H9 (cell line): ENCODE results near the gene S100A2. TPM values are rescaled to one million over a fixed set of nuclear protein-coding genes. Genes with fewer than 3 reads are reported as not detected.
"Not testable (repeated sequence)": the region's sequence is repeated elsewhere in the genome, so short reads cannot be mapped to it uniquely, and the experiment has no call there.

Experiments
- DNase-seq: peaks from one replicate; pipeline ENCODE4 v3.0.0-alpha.2; 2017
- H2AFZ ChIP-seq: one replicate; pipeline ENCODE4 v1.6.1; 2013; ENCODE audit warnings: mild to moderate bottlenecking, low read length, control low read depth, moderate library complexity
- H2AK5ac ChIP-seq: 2 replicates; pipeline ENCODE4 v1.6.1; 2013; ENCODE audit warnings: low read length, control low read depth, mixed read lengths; ENCODE audit not compliant: insufficient read length
- H2BK120ac ChIP-seq: one replicate; pipeline ENCODE4 v1.6.1; 2013; ENCODE audit warnings: low read depth, mild to moderate bottlenecking, low read length, control low read depth, inconsistent platforms; ENCODE audit not compliant: poor library complexity, severe bottlenecking
- H2BK12ac ChIP-seq: 2 replicates; pipeline ENCODE4 v1.6.1; 2013; ENCODE audit warnings: low read length, control low read depth, mixed read lengths, low read depth; ENCODE audit not compliant: insufficient read length
- H2BK15ac ChIP-seq: 2 replicates; pipeline ENCODE4 v1.6.1; 2013; ENCODE audit warnings: low read depth, low read length, control low read depth
- H2BK20ac ChIP-seq: one replicate; pipeline ENCODE4 v1.6.1; 2013; ENCODE audit warnings: low read depth, mild to moderate bottlenecking, low read length, control low read depth, inconsistent platforms; ENCODE audit not compliant: poor library complexity, severe bottlenecking
- H2BK5ac ChIP-seq: 2 replicates; pipeline ENCODE4 v1.6.1; 2013; ENCODE audit warnings: low read length, control low read depth, mixed read lengths; ENCODE audit not compliant: insufficient read length
- H3K14ac ChIP-seq: 2 replicates; pipeline ENCODE4 v1.6.1; 2013; ENCODE audit warnings: low read length, control low read depth; ENCODE audit not compliant: insufficient read depth
- H3K18ac ChIP-seq: 2 replicates; pipeline ENCODE4 v1.6.1; 2013; ENCODE audit warnings: low read depth, mild to moderate bottlenecking, mixed read lengths, low read length, control low read depth; ENCODE audit not compliant: insufficient read length
- H3K23ac ChIP-seq: 2 replicates; pipeline ENCODE4 v1.6.1; 2013; ENCODE audit warnings: low read length, control low read depth, mixed read lengths, low read depth; ENCODE audit not compliant: insufficient read length
- H3K23me2 ChIP-seq: 2 replicates; pipeline ENCODE4 v1.6.1; 2013; ENCODE audit warnings: low read depth, mild to moderate bottlenecking, mixed read lengths, low read length, control low read depth; ENCODE audit not compliant: insufficient read length, poor library complexity, severe bottlenecking
- H3K27ac ChIP-seq: 2 replicates; pipeline ENCODE4 v1.5.1; 2013; ENCODE audit warnings: low read length, control low read depth, mixed read lengths, low read depth; ENCODE audit not compliant: insufficient read length
- H3K27me3 ChIP-seq: 2 replicates; pipeline ENCODE4 v1.6.1; 2013; ENCODE audit warnings: low read length, control low read depth, inconsistent platforms; ENCODE audit not compliant: insufficient read depth
- H3K4ac ChIP-seq: 2 replicates; pipeline ENCODE4 v1.6.1; 2013; ENCODE audit warnings: low read depth, mild to moderate bottlenecking, control low read depth, inconsistent platforms, low read length, moderate library complexity
- H3K4me1 ChIP-seq: 2 replicates; pipeline ENCODE4 v1.6.1; 2013; ENCODE audit warnings: low read length, control low read depth, inconsistent platforms; ENCODE audit not compliant: insufficient read depth
- H3K4me2 ChIP-seq: 2 replicates; pipeline ENCODE4 v1.6.1; 2013; ENCODE audit warnings: low read length, control low read depth, mixed read lengths; ENCODE audit not compliant: insufficient read length, insufficient read depth
- H3K56ac ChIP-seq: 2 replicates; pipeline ENCODE4 v1.6.1; 2013; ENCODE audit warnings: low read depth, mild to moderate bottlenecking, mixed read lengths, low read length, control low read depth; ENCODE audit not compliant: insufficient read length
- H3K79me1 ChIP-seq: 2 replicates; pipeline ENCODE4 v1.6.1; 2013; ENCODE audit warnings: low read depth, mild to moderate bottlenecking, moderate library complexity, low read length, control low read depth, inconsistent platforms; ENCODE audit not compliant: insufficient read depth, poor library complexity, severe bottlenecking
- H3K79me2 ChIP-seq: 2 replicates; pipeline ENCODE4 v1.6.1; 2013; ENCODE audit warnings: low read length, control low read depth, inconsistent platforms; ENCODE audit not compliant: insufficient read depth
- H3K9ac ChIP-seq: 2 replicates; pipeline ENCODE4 v1.6.1; 2013; ENCODE audit warnings: low read length, control low read depth, mixed read lengths; ENCODE audit not compliant: insufficient read length; ENCODE audit errors: extremely low read depth
- H3K9me3 ChIP-seq: one replicate; pipeline ENCODE4 v1.6.1; 2013; ENCODE audit warnings: low read depth, low read length, inconsistent platforms; ENCODE audit not compliant: control insufficient read depth
- H3T11ph ChIP-seq: one replicate; pipeline ENCODE4 v1.6.1; 2013; ENCODE audit warnings: mild to moderate bottlenecking, low read length, control low read depth, inconsistent platforms
- H4K20me1 ChIP-seq: one replicate; pipeline ENCODE4 v1.6.1; 2013; ENCODE audit not compliant: control insufficient read depth, insufficient read length, insufficient read depth
- H4K5ac ChIP-seq: 2 replicates; pipeline ENCODE4 v1.6.1; 2013; ENCODE audit warnings: low read depth, mild to moderate bottlenecking, mixed read lengths, low read length, control low read depth; ENCODE audit not compliant: insufficient read length
- H4K8ac ChIP-seq: replicated peaks from 2 replicates; pipeline ENCODE4 v1.6.1; 2013; ENCODE audit warnings: low read length, control low read depth, mixed read lengths, low read depth; ENCODE audit not compliant: insufficient read length
- H4K91ac ChIP-seq: 2 replicates; pipeline ENCODE4 v1.6.1; 2013; ENCODE audit warnings: low read depth, mild to moderate bottlenecking, moderate library complexity, mixed read lengths, low read length, control low read depth; ENCODE audit not compliant: insufficient read length
- H3K27ac Mint-ChIP-seq, 3 experiments: 2 replicates in 2 of 3; 3 replicates in 1 of 3; pipeline ENCODE4 v1.8.0; 2020 to 2021; ENCODE audit warnings: mixed read lengths in 3 of 3, mild to moderate bottlenecking in 1 of 3, moderate library complexity in 1 of 3
- H3K27me3 Mint-ChIP-seq: 2 replicates; pipeline ENCODE4 v1.8.0; 2021; ENCODE audit warnings: low read depth, mild to moderate bottlenecking, moderate library complexity, mixed read lengths
- H3K36me3 Mint-ChIP-seq, 3 experiments: 2 replicates in 2 of 3; 3 replicates in 1 of 3; pipeline ENCODE4 v1.8.0; 2020 to 2021; ENCODE audit warnings: low read depth in 3 of 3, mixed read lengths in 3 of 3; ENCODE audit not compliant: insufficient read depth in 1 of 3
- H3K4me1 Mint-ChIP-seq, 2 experiments: 2 replicates each; pipeline ENCODE4 v1.8.0; 2020; ENCODE audit warnings: mixed read lengths in 2 of 2
- H3K4me3 Mint-ChIP-seq, 2 experiments: 2 replicates in 1 of 2; 3 replicates in 1 of 2; pipeline ENCODE4 v1.8.0; 2020 to 2021; ENCODE audit warnings: mild to moderate bottlenecking in 2 of 2, mixed read lengths in 2 of 2, moderate library complexity in 1 of 2
- H3K9me3 Mint-ChIP-seq, 2 experiments: 2 replicates in 1 of 2; 3 replicates in 1 of 2; pipeline ENCODE4 v1.8.0; 2020; ENCODE audit warnings: mild to moderate bottlenecking in 2 of 2, mixed read lengths in 2 of 2, moderate library complexity in 1 of 2
- WGBS: extraction: QIAGEN DNeasy Blood & Tissue Kit; methylation state at CpG from one replicate; pipeline ENCODE4 v1.1.7; 2013; ENCODE audit warnings: missing lambda C conversion rate, low lambda C conversion rate, mixed read lengths; ENCODE audit not compliant: insufficient read length; ENCODE audit errors: extremely low coverage; 5-methylcytosine and 5-hydroxymethylcytosine counted together
- total RNA-seq: library from RNA; stranded (reverse); gene quantifications from 2 replicates; pipeline ENCODE4 v1.2.1, GENCODE V29; 2021
- TF ChIP-seq, protein P1 (sequence below): fragments of 200-600 bp; sonication (generic); conservative IDR thresholded peaks from 3 replicates; pipeline ENCODE4 v1.8.0; 2021; ENCODE audit warnings: antibody characterized with exemption, mild to moderate bottlenecking

Gene S100A2
- total RNA-seq, 1 experiment from 2014 or later = 0.57 TPM

GRCh38 chr1:153520818-153521476 lies 44.7 kb downstream of the S100A2 start:
- Histone ChIP-seq H4K8ac (no peak overlapping the region), H4K5ac (no peak overlapping the region), H3K4me2 (no peak overlapping the region), H2BK5ac (no peak overlapping the region), H3K4ac (no peak overlapping the region), H3K23me2 (no peaks in the 10 kb centered on the region), H4K20me1 (no peaks in the 10 kb centered on the region), H2BK20ac (no peak overlapping the region), H3K79me2 (no peaks in the 10 kb centered on the region), H3K27me3 (no peaks in the 10 kb centered on the region; the same call in 1 of the 2 replicates), H3K14ac (no peak overlapping the region), H3K79me1 (no peaks in the 10 kb centered on the region), H2AK5ac (no peak overlapping the region), H4K91ac (no peak overlapping the region), H3K27ac (no peak overlapping the region), H3K4me1 (peaks cover 10% of the 10 kb centered on the region; the same call in 1 of the 2 replicates), H2AFZ (no peak overlapping the region), H3K18ac (no peak overlapping the region), H3T11ph (no peak overlapping the region), H3K23ac (no peak overlapping the region), H2BK15ac (no peak overlapping the region), H2BK120ac (no peak overlapping the region), H3K56ac (no peak overlapping the region), H3K9ac (no peak overlapping the region), H2BK12ac (no peak overlapping the region), H3K9me3 (no peaks in the 10 kb centered on the region)
- Mint-ChIP-seq H3K4me3 (no peak overlapping the region), H3K9me3 (peaks cover 2 to 3% of the 10 kb centered on the region in 2 experiments; a peak in 4 of 5 replicates), H3K27ac (no peak overlapping the region), H3K4me1 (peaks cover 27 to 35% of the 10 kb centered on the region in 2 experiments), H3K36me3 (0 out of 7 replicates have a peak, but pooled peaks cover 0 to 2% (median 0%) of the 10 kb centered on the region in 3 experiments), H3K27me3 (peaks cover 47% of the 10 kb centered on the region)
- DNase-seq = no peak
- TF ChIP-seq, protein P1, sequence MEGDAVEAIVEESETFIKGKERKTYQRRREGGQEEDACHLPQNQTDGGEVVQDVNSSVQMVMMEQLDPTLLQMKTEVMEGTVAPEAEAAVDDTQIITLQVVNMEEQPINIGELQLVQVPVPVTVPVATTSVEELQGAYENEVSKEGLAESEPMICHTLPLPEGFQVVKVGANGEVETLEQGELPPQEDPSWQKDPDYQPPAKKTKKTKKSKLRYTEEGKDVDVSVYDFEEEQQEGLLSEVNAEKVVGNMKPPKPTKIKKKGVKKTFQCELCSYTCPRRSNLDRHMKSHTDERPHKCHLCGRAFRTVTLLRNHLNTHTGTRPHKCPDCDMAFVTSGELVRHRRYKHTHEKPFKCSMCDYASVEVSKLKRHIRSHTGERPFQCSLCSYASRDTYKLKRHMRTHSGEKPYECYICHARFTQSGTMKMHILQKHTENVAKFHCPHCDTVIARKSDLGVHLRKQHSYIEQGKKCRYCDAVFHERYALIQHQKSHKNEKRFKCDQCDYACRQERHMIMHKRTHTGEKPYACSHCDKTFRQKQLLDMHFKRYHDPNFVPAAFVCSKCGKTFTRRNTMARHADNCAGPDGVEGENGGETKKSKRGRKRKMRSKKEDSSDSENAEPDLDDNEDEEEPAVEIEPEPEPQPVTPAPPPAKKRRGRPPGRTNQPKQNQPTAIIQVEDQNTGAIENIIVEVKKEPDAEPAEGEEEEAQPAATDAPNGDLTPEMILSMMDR = no peak
- WGBS = no CpG with 5 or more reads among the region's 4 CpGs

DNA sequence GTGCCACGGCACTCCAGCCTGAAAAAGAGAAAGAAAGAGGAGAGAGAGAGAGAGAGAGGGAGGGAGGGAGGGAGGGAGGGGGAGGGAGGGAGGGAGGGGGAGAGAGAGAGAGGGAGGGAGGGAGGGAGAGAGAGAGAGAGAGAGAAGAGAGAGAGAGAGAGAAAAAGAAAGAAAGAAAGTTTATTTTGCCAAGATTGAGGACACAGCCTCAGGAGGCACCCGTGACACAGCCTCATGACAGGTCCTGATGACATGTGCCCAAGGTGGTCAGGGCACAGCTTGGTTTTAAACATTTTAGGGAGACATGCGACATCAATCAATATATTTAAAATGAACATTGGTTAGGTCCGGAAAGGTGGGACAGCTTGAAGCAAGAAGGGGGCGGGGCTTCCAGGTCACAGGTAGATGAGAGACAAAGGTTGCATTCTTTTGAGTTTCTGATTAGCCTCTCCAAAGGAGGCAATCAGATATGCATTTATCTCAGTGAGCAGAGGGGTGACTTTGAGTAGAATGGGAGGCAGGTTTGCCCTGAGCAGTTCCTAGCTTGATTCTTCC lies 45.4 kb downstream of the S100A2 start:
- H3K27me3 ChIP-seq, H2BK5ac ChIP-seq, H3K27ac ChIP-seq, H3K4ac ChIP-seq, H3K27ac Mint-ChIP-seq, H3K9me3 Mint-ChIP-seq, H3K23ac ChIP-seq, H3K4me2 ChIP-seq, H2AK5ac ChIP-seq, H4K20me1 ChIP-seq, H3K14ac ChIP-seq, H3K36me3 Mint-ChIP-seq, H3K79me1 ChIP-seq, H2BK20ac ChIP-seq, H4K8ac ChIP-seq, H2BK15ac ChIP-seq, H3K4me1 ChIP-seq, H2BK12ac ChIP-seq, H2BK120ac ChIP-seq, H3K18ac ChIP-seq, H3K56ac ChIP-seq, H3K79me2 ChIP-seq, H4K91ac ChIP-seq, H4K5ac ChIP-seq, H2AFZ ChIP-seq, H3K9ac ChIP-seq, H3K9me3 ChIP-seq, H3T11ph ChIP-seq, DNase-seq, H3K23me2 ChIP-seq: not testable (repeated sequence)
- H3K27me3 Mint-ChIP-seq = peaks cover 54% of the 10 kb centered on the region
- no CpG with 5 or more reads among the region's 5 CpGs for WGBS
- H3K4me1 Mint-ChIP-seq = peaks cover 21 to 30% of the 10 kb centered on the region in 2 experiments
- H3K4me3 Mint-ChIP-seq = peak overlapping the region in 1 of 2 experiments; percentile 19; a peak in 1 of 5 replicates
